Measurements from ENCODE around the gene PAX8. TPM values are rescaled to one million over a fixed set of nuclear protein-coding genes. Genes with fewer than 3 reads are reported as not detected.
A peak's percentile ranks its signal among the peaks of the same experiment; 100 is the strongest.

Gene PAX8
- total and polyA plus RNA-seq, 2 of the 13 experiments (the other 11 are each of a cell fraction or from before 2014, with no cell fraction given) = 1.5 to 8.8 TPM

GRCh38 chr2:113180131-113180946 lies 98.4 kb downstream of the PAX8 start (continued):
- TF ChIP-seq ARNTL (CRISPR knock-in tag; IDR thresholded peaks at IDR 0.05) (peak; percentile 62; the same call in 1 of the 2 replicates), ZGPAT (CRISPR knock-in tag; IDR thresholded peaks at IDR 0.05) (peak; percentile 61), TEAD3 (CRISPR knock-in tag; optimal IDR thresholded peaks at IDR 0.05; ENCODE audit: borderline replicate concordance) (peak; percentile 62), TEAD2 (CRISPR knock-in tag; IDR thresholded peaks at IDR 0.05) (no peak), ZMYM4 (CRISPR knock-in tag; IDR thresholded peaks at IDR 0.05) (peak; percentile 56; the same call in 1 of the 2 replicates), KLF13 (CRISPR knock-in tag; IDR thresholded peaks at IDR 0.05) (no peak), RFX5 (IDR thresholded peaks at IDR 0.05; ENCODE audit: low read depth, low read length) (no peak), ZNF574 (CRISPR knock-in tag; IDR thresholded peaks at IDR 0.05) (peak; percentile 26; the same call in 1 of the 2 replicates), ZFP36L2 (CRISPR knock-in tag; IDR thresholded peaks at IDR 0.05) (no peak), ASH2L (IDR thresholded peaks at IDR 0.05; ENCODE audit: insufficient read length, low read depth, low read length) (peak; percentile 49), FOXA3 (CRISPR knock-in tag; IDR thresholded peaks at IDR 0.05) (peak; percentile 73), ZNF367 (CRISPR knock-in tag; IDR thresholded peaks at IDR 0.05; ENCODE audit: borderline replicate concordance) (no peak), GABPB1 (CRISPR knock-in tag; IDR thresholded peaks at IDR 0.05) (peak; percentile 82), SKIL (CRISPR knock-in tag; IDR thresholded peaks at IDR 0.05; ENCODE audit: borderline replicate concordance) (peak; percentile 79), MXI1 (IDR thresholded peaks at IDR 0.05; ENCODE audit: borderline replicate concordance, low read depth, low read length) (peak; percentile 79; the same call in 1 of the 3 replicates)
- TF ChIP-seq, protein P1, sequence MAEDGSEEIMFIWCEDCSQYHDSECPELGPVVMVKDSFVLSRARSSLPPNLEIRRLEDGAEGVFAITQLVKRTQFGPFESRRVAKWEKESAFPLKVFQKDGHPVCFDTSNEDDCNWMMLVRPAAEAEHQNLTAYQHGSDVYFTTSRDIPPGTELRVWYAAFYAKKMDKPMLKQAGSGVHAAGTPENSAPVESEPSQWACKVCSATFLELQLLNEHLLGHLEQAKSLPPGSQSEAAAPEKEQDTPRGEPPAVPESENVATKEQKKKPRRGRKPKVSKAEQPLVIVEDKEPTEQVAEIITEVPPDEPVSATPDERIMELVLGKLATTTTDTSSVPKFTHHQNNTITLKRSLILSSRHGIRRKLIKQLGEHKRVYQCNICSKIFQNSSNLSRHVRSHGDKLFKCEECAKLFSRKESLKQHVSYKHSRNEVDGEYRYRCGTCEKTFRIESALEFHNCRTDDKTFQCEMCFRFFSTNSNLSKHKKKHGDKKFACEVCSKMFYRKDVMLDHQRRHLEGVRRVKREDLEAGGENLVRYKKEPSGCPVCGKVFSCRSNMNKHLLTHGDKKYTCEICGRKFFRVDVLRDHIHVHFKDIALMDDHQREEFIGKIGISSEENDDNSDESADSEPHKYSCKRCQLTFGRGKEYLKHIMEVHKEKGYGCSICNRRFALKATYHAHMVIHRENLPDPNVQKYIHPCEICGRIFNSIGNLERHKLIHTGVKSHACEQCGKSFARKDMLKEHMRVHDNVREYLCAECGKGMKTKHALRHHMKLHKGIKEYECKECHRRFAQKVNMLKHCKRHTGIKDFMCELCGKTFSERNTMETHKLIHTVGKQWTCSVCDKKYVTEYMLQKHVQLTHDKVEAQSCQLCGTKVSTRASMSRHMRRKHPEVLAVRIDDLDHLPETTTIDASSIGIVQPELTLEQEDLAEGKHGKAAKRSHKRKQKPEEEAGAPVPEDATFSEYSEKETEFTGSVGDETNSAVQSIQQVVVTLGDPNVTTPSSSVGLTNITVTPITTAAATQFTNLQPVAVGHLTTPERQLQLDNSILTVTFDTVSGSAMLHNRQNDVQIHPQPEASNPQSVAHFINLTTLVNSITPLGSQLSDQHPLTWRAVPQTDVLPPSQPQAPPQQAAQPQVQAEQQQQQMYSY (CRISPR knock-in tag; IDR thresholded peaks at IDR 0.05) = no peak
- TF ChIP-seq, protein P2, sequence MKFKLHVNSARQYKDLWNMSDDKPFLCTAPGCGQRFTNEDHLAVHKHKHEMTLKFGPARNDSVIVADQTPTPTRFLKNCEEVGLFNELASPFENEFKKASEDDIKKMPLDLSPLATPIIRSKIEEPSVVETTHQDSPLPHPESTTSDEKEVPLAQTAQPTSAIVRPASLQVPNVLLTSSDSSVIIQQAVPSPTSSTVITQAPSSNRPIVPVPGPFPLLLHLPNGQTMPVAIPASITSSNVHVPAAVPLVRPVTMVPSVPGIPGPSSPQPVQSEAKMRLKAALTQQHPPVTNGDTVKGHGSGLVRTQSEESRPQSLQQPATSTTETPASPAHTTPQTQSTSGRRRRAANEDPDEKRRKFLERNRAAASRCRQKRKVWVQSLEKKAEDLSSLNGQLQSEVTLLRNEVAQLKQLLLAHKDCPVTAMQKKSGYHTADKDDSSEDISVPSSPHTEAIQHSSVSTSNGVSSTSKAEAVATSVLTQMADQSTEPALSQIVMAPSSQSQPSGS (CRISPR knock-in tag; IDR thresholded peaks at IDR 0.05) = peak; percentile 50; the same call in 1 of the 2 replicates
